K562 (cell line): ENCODE measurements around the gene MYO3B.

ENCODE experiments used
- POLR2A ChIP-seq: fragments of 450-650 bp; conservative IDR thresholded peaks from 2 replicates; pipeline ENCODE4 v1.6.1; 2016
- RFX5 ChIP-seq: IDR thresholded peaks from 2 replicates; pipeline ENCODE4 v1.6.1; 2011; ENCODE audit warnings: low read depth, mild to moderate bottlenecking, improper control_type of control experiment, low read length
- ZNF76 ChIP-seq: fragments of 250-450 bp; sonication (Bioruptor Pico); IDR thresholded peaks from 2 replicates; pipeline ENCODE4 v1.4.0; 2020; ENCODE audit warnings: mild to moderate bottlenecking, moderate library complexity, borderline replicate concordance
- TF ChIP-seq, protein P1 (sequence below), 3 experiments: IDR thresholded peaks in 2 of 3; conservative IDR thresholded peaks in 1 of 3; 2 replicates each; pipeline ENCODE4 v1.5.1; 2011 to 2012; ENCODE audit warnings: low read length in 3 of 3, mild to moderate bottlenecking in 3 of 3, control low read depth in 2 of 3, improper control_type of control experiment in 1 of 3, inconsistent platforms in 1 of 3, low read depth in 1 of 3, mixed read lengths in 1 of 3, moderate library complexity in 1 of 3; ENCODE audit not compliant: insufficient read depth in 2 of 3

GRCh38 chr2:170493426-170494097, 315.6 kb downstream of the MYO3B start:
- TF ChIP-seq, protein P1, sequence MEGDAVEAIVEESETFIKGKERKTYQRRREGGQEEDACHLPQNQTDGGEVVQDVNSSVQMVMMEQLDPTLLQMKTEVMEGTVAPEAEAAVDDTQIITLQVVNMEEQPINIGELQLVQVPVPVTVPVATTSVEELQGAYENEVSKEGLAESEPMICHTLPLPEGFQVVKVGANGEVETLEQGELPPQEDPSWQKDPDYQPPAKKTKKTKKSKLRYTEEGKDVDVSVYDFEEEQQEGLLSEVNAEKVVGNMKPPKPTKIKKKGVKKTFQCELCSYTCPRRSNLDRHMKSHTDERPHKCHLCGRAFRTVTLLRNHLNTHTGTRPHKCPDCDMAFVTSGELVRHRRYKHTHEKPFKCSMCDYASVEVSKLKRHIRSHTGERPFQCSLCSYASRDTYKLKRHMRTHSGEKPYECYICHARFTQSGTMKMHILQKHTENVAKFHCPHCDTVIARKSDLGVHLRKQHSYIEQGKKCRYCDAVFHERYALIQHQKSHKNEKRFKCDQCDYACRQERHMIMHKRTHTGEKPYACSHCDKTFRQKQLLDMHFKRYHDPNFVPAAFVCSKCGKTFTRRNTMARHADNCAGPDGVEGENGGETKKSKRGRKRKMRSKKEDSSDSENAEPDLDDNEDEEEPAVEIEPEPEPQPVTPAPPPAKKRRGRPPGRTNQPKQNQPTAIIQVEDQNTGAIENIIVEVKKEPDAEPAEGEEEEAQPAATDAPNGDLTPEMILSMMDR (IDR thresholded peaks at IDR 0.05 in 2 of 3, conservative IDR thresholded peaks at IDR 0.05 in 1 of 3; ENCODE audit: insufficient read depth in 2 of 3, low read depth in 1 of 3, low read length in 3 of 3) = no peak
- TF ChIP-seq ZNF76 (CRISPR knock-in tag) (no peak), RFX5 (no peak), POLR2A (no peak)
